Measurements from ENCODE around the gene CWC25. TPM values are rescaled to one million over a fixed set of nuclear protein-coding genes. Genes with fewer than 3 reads are reported as not detected.

Gene CWC25
- total and polyA plus RNA-seq, 2 experiments from 2014 or later = 11.6 to 29.8 TPM

- Mint-ChIP-seq H3K36me3 (ENCODE audit: low read depth) (peaks cover 53% of the 10 kb centered on the region), H3K4me1 (peaks cover 18% of the 10 kb centered on the region; the same call in 2 of the 3 replicates), H3K9me3 (0 out of 3 replicates have a peak, but pooled peaks cover 4% of the 10 kb centered on the region), H3K27me3 (ENCODE audit: insufficient read depth, low read depth, poor library complexity) (peaks cover 12% of the 10 kb centered on the region), H3K4me3 (peak within 1 kb of the TSS; percentile 100), H3K27ac (peak within 1 kb of the TSS; percentile 100)
- peaks cover 46% of the 10 kb centered on the region for H3K79me2 ChIP-seq (replicated peaks; ENCODE audit: insufficient read depth)
- H3K27ac ChIP-seq (ENCODE audit: low read depth) = peak within 1 kb of the TSS; percentile 88
- peaks cover 55% of the 10 kb centered on the region for H3F3A ChIP-seq (replicated peaks; ENCODE audit: low read depth)
- TF ChIP-seq POLR2AphosphoS5 (IDR thresholded peaks at IDR 0.05; ENCODE audit: low read depth) (peak; percentile 99), ETS1 (IDR thresholded peaks at IDR 0.05) (peak; percentile 72), CREB1 (CRISPR knock-in tag; IDR thresholded peaks at IDR 0.05; ENCODE audit: low read depth) (peak; percentile 97), JUNB (IDR thresholded peaks at IDR 0.05; ENCODE audit: unreplicated experiment) (no peak), ZNF462 (CRISPR knock-in tag; IDR thresholded peaks at IDR 0.05) (no peak), NANOG (IDR thresholded peaks at IDR 0.05; ENCODE audit: borderline replicate concordance) (0 out of 2 replicates have a peak, but pooled peaks have one; percentile 12)
- H3K4me2 ChIP-seq = peak within 1 kb of the TSS; percentile 100
- peak within 1 kb of the TSS; percentile 100 for H3K4me3 ChIP-seq
- H3K9me2 ChIP-seq (ENCODE audit: insufficient read depth) = no peaks in the 10 kb centered on the region
- H3K36me3 ChIP-seq (ENCODE audit: insufficient read depth) = peaks cover 45% of the 10 kb centered on the region
- DNase-seq (ENCODE audit: low spot score) = peak; percentile 99
- no peaks in the 10 kb centered on the region for H3K27me3 ChIP-seq (ENCODE audit: insufficient read depth)
- H2AFZ ChIP-seq = peak within 1 kb of the TSS; percentile 83
- peaks cover 45% of the 10 kb centered on the region for H4K20me1 ChIP-seq (replicated peaks; ENCODE audit: insufficient read depth)
- peaks cover 23% of the 10 kb centered on the region for H3K4me1 ChIP-seq (ENCODE audit: insufficient read depth)
- ATAC-seq = peak; percentile 87
Observed at GRCh38 chr17:38853292-38854219, 28.4 kb upstream of the CWC25 start, which contains the start of gene RPL23. Gene RPL23, minus strand, starts transcription at chr17:38853721. Its CDS starts 11 bp downstream, at chr17:38853710.

Measured in GM23338 (cell line).